Astrocyte (in vitro differentiated cells and primary cell): Measurements from ENCODE around the gene MYO1B. TPM values are rescaled to one million over a fixed set of nuclear protein-coding genes. Genes with fewer than 3 reads are reported as not detected.

Experiments
- DNase-seq: peaks from one replicate; pipeline ENCODE4 v3.0.0-alpha.2; 2010; ENCODE audit warnings: low read depth
- FAIRE-seq: peaks from 2 replicates; lab custom pipeline; 2011; peaks lifted over from hg19 to GRCh38; lab: Jason Lieb, UNC
- H2AFZ ChIP-seq: 2 replicates; pipeline ENCODE4 v1.6.0; 2012; ENCODE audit warnings: low read depth, low read length, inconsistent platforms
- H3K27ac ChIP-seq: 2 replicates; pipeline ENCODE4 v1.5.1; 2011; ENCODE audit warnings: low read depth, low read length, inconsistent platforms
- H3K27me3 ChIP-seq: 2 replicates; pipeline ENCODE4 v1.6.0; 2011; ENCODE audit warnings: low read length, inconsistent platforms; ENCODE audit not compliant: insufficient read depth
- H3K36me3 ChIP-seq: 2 replicates; pipeline ENCODE4 v1.5.1; 2011; ENCODE audit warnings: low read length, inconsistent platforms; ENCODE audit not compliant: insufficient read depth
- H3K4me1 ChIP-seq: 2 replicates; pipeline ENCODE4 v1.5.1; 2011; ENCODE audit warnings: low read length, inconsistent platforms; ENCODE audit not compliant: insufficient read depth
- H3K4me2 ChIP-seq: 2 replicates; pipeline ENCODE4 v1.6.0; 2012; ENCODE audit warnings: low read length, inconsistent platforms
- H3K4me3 ChIP-seq: 2 replicates; pipeline ENCODE4 v1.5.1; 2011; ENCODE audit warnings: low read depth, mild to moderate bottlenecking, low read length, inconsistent platforms; ENCODE audit not compliant: insufficient read depth
- H3K79me2 ChIP-seq: 2 replicates; pipeline ENCODE4 v1.6.0; 2012; ENCODE audit warnings: mild to moderate bottlenecking, low read length, inconsistent platforms; ENCODE audit not compliant: insufficient read depth
- H3K9ac ChIP-seq: 2 replicates; pipeline ENCODE4 v1.6.0; 2012; ENCODE audit warnings: mild to moderate bottlenecking, low read length, inconsistent platforms
- H3K9me3 ChIP-seq: 2 replicates; pipeline ENCODE4 v1.5.1; 2012; ENCODE audit warnings: low read depth, mild to moderate bottlenecking, low read length, inconsistent platforms; ENCODE audit not compliant: insufficient read depth
- H4K20me1 ChIP-seq: 2 replicates; pipeline ENCODE4 v1.6.0; 2012; ENCODE audit warnings: low read length, inconsistent platforms; ENCODE audit not compliant: insufficient read depth
- H3K27ac Mint-ChIP-seq: one replicate; pipeline ENCODE4 v1.8.0; 2021; ENCODE audit warnings: mild to moderate bottlenecking, mixed read lengths; ENCODE audit not compliant: unreplicated experiment
- H3K27me3 Mint-ChIP-seq: one replicate; pipeline ENCODE4 v1.8.0; 2021; ENCODE audit warnings: low read depth, mixed read lengths; ENCODE audit not compliant: unreplicated experiment
- H3K36me3 Mint-ChIP-seq: one replicate; pipeline ENCODE4 v1.8.0; 2021; ENCODE audit warnings: low read depth, mixed read lengths; ENCODE audit not compliant: unreplicated experiment
- H3K4me1 Mint-ChIP-seq: one replicate; pipeline ENCODE4 v1.8.0; 2021; ENCODE audit warnings: low read depth, mixed read lengths; ENCODE audit not compliant: unreplicated experiment
- H3K4me3 Mint-ChIP-seq: one replicate; pipeline ENCODE4 v1.8.0; 2021; ENCODE audit warnings: mild to moderate bottlenecking, moderate library complexity, mixed read lengths; ENCODE audit not compliant: unreplicated experiment
- H3K9me3 Mint-ChIP-seq: one replicate; pipeline ENCODE4 v1.8.0; 2021; ENCODE audit warnings: mild to moderate bottlenecking, mixed read lengths; ENCODE audit not compliant: unreplicated experiment
- CTCF ChIP-seq: IDR thresholded peaks from 2 replicates; pipeline ENCODE4 v1.5.1; 2011; ENCODE audit warnings: low read depth, mild to moderate bottlenecking, inconsistent platforms, low read length, moderate library complexity; ENCODE audit not compliant: insufficient read depth
- EZH2 ChIP-seq: IDR thresholded peaks from 2 replicates; pipeline ENCODE4 v1.6.1; 2012; ENCODE audit warnings: mild to moderate bottlenecking, low read length, inconsistent platforms; ENCODE audit not compliant: insufficient read depth
- total RNA-seq: library from RNA; stranded (reverse); gene quantifications from 2 replicates; pipeline ENCODE4 v1.2.1, GENCODE V29; 2021

MYO1B gene
- total RNA-seq, 1 donor from 2014 or later: 95.7 TPM

- Histone ChIP-seq H3K9me3 (no peaks in the 10 kb centered on the region), H3K4me3 (no peak overlapping the region), H3K9ac (no peak overlapping the region), H3K4me2 (no peak overlapping the region), H3K36me3 (no peaks in the 10 kb centered on the region), H3K4me1 (peaks cover 17% of the 10 kb centered on the region), H4K20me1 (no peaks in the 10 kb centered on the region), H3K27me3 (no peaks in the 10 kb centered on the region), H2AFZ (no peak overlapping the region), H3K27ac (no peak overlapping the region), H3K79me2 (no peaks in the 10 kb centered on the region)
- H3K27me3 Mint-ChIP-seq: no peaks in the 10 kb centered on the region
- H3K4me3 Mint-ChIP-seq: no peak overlapping the region
- DNase-seq: no peak
- no peak overlapping the region for H3K27ac Mint-ChIP-seq
- H3K9me3 Mint-ChIP-seq: no peaks in the 10 kb centered on the region
- peaks cover 28% of the 10 kb centered on the region for H3K4me1 Mint-ChIP-seq
- no peak for TF ChIP-seq CTCF
- no peak for TF ChIP-seq EZH2
- no peak for FAIRE-seq
- H3K36me3 Mint-ChIP-seq: no peaks in the 10 kb centered on the region
Observed at GRCh38 chr2:191234376-191234775, 10.8 kb upstream of the MYO1B start.

DNA sequence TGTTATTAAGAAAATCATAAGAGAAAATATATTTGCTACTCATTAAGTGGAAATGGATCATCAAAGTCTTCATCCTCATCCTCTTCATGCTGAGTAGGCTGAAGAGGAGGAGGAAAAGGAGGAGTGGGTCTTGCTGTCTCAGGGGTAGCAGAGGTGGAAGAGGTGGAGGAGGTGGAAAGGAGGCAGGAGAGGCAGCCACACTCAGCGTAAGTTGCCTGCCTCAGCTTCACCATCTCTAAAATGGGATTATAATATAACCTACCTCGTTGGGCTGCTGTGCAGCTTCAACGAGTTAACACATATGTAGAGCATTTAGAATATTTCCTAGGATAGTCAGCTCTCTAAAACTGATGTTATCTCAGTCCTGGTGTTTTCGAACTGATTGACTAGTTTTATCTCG is 4.3 kb upstream of the MYO1B start:
- Histone ChIP-seq H3K4me1 (no peaks in the 10 kb centered on the region), H3K27me3 (no peaks in the 10 kb centered on the region), H3K9me3 (no peaks in the 10 kb centered on the region), H3K9ac (no peak overlapping the region), H3K4me2 (no peak overlapping the region), H2AFZ (no peak overlapping the region), H4K20me1 (no peaks in the 10 kb centered on the region), H3K36me3 (no peaks in the 10 kb centered on the region), H3K27ac (no peak overlapping the region), H3K4me3 (no peak overlapping the region), H3K79me2 (peaks cover 6% of the 10 kb centered on the region)
- no peak for DNase-seq
- no peaks in the 10 kb centered on the region for H3K27me3 Mint-ChIP-seq
- H3K4me1 Mint-ChIP-seq: no peaks in the 10 kb centered on the region
- no peak for FAIRE-seq
- H3K27ac Mint-ChIP-seq: no peak overlapping the region
- no peak overlapping the region for H3K4me3 Mint-ChIP-seq
- H3K36me3 Mint-ChIP-seq: no peaks in the 10 kb centered on the region
- TF ChIP-seq CTCF (no peak), EZH2 (no peak)
- H3K9me3 Mint-ChIP-seq: peaks cover 3% of the 10 kb centered on the region

- TF ChIP-seq EZH2: no peak
- H3K79me2 ChIP-seq: peaks cover 11% of the 10 kb centered on the region
- no peak overlapping the region for H3K4me2 ChIP-seq
- H3K36me3 ChIP-seq: no peaks in the 10 kb centered on the region
- peaks cover 3% of the 10 kb centered on the region for H3K9me3 Mint-ChIP-seq
- no peaks in the 10 kb centered on the region for H3K9me3 ChIP-seq
- H3K4me3 ChIP-seq: no peak overlapping the region
- no peak overlapping the region for H3K9ac ChIP-seq
- H3K4me1 ChIP-seq: no peaks in the 10 kb centered on the region
- DNase-seq: no peak
- no peak overlapping the region for H2AFZ ChIP-seq
- no peak for FAIRE-seq
- H3K27ac Mint-ChIP-seq: no peak overlapping the region
- H3K27me3 Mint-ChIP-seq: no peaks in the 10 kb centered on the region
- no peaks in the 10 kb centered on the region for H3K36me3 Mint-ChIP-seq
- H4K20me1 ChIP-seq: no peaks in the 10 kb centered on the region
- H3K4me1 Mint-ChIP-seq: no peaks in the 10 kb centered on the region
- no peaks in the 10 kb centered on the region for H3K27me3 ChIP-seq
- no peak overlapping the region for H3K4me3 Mint-ChIP-seq
- H3K27ac ChIP-seq: no peak overlapping the region
Observed at GRCh38 chr2:191241418-191241817, 3.8 kb upstream of the MYO1B start.
